GM12873 (cell line): ENCODE results near the gene MAL.

Experiments
- CTCF ChIP-seq: IDR thresholded peaks from 2 replicates; pipeline ENCODE4 v1.5.1; 2012; ENCODE audit warnings: low read depth, mild to moderate bottlenecking, moderate library complexity, low read length, control low read depth; ENCODE audit not compliant: insufficient read depth; ENCODE audit errors: missing control alignments

Gene MAL

GRCh38 chr2:95068256-95068655, 42.7 kb downstream of the MAL start:
- TF ChIP-seq CTCF: no peak

DNA sequence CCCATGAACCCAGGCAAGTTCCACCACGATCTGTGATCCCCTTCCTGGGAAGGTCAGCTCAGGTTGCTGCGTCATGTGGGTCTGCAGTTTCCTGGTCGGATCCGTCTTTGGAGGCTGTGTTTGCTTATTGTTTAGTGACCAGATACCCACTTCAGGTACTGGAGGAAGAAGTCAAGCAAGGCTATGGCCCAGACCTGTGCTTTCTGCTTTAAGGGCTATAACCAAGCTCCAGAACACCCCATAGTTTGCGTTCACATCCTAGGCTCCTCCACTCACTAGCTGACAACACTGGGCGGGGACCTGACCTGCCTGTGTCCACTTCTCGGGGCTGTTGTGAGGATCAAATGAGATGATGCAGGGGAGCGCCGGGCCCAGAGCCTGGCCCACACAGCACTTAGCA, 44.0 kb downstream of the MAL start:
- TF ChIP-seq CTCF: no peak

- TF ChIP-seq CTCF: no peak
Observed at GRCh38 chr2:95071856-95072255, 46.3 kb downstream of the MAL start.

DNA sequence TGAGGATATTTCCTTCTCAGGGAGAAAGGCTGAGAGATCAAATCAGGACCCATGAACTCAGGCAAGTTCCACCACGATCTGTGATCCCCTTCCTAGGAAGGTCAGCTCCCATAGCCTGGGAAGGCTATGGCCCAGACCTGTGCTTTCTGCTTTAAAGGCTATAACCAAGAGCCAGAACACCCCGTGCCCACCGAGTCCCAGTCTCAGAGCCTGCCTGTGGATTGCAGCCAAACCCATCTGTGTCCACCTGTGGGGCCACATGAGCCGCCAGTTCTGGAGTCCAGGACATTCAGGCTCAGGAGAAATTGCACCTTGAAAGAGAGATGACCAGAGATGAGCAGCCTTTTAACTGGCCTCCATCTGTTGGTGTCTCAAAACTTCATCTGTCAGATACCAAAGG, 46.9 kb downstream of the MAL start:
- no peak for TF ChIP-seq CTCF

DNA sequence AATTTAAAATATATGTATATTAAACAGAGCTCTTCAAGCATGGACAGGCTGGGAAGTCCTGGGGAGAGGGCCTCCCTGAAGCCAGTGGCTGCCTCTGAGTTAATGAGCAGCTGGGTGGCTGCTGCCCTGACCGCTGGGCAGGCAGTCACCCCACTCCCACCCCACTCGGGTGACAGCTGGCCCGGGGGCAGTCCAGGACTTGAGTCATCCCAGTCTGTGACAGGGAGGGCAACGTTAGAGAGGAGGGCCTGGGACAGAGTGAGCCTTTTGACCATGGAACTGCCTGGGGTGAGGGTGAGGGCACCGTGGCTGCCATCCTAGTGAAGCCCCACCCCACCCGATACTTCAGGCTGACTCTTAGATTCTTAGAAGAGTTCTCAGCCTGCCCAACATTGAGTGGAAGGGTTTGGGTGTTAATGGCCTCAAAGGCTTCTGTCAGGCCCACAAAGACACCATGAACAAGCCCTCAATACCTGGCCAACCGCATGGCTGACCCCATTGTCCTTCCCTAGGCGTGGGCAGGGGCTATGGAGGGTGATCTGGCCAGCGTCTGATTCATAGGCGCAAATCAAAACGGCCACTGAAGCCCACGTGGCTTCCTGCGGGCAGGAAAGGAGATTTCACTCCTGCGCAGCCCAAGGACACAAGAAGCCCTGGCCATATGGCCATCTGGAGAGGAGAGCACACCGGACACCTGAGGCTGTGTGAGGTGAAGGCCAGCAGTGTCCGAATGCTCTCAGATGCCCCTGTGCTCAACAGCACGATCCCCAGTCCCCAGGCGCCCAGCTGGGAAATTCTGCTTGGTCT, 48.6 kb downstream of the MAL start:
- TF ChIP-seq CTCF: no peak

DNA sequence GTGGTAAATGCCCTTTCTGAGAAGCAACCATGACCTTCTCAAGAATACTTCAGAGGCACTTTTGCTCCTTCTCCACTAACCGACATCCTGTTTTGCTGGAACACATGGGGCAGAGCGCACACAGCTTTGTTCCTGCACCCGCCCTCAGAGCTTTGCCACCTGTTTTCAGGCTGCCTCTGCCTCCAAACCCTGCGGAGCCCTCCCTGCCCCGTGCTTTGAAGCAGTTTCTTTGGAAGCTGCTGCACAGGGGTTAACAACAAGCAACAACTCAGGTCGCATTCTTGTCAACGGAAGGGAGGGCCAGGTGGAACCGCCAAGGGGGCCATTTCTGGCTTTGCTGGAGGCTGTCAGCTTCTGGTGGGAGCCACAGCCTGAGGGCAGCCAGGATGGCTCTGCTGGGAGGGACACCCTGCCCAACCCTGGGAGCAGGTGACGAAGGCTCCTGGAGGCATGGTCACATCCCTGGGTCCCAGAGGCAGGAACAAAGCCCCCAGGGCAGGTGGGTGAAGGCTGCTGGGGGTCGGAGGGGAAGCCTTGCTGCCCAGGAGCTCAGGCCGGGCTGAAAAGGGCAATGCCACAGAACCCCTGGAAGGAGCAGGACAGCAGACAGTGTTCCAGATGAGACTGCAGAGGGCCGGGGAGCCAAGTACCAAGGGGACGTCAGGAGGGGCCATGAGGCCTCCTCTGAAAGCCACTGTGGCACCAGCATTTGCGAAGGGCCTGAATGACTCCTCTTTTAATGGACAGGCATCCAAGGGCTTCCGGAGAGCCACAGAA, 49.3 kb downstream of the MAL start:
- TF ChIP-seq CTCF: no peak

GRCh38 chr2:95075440-95076132, 50.1 kb downstream of the MAL start:
- no peak for TF ChIP-seq CTCF
